Islet of Langerhans (tissue), 1 donor: Measurements from ENCODE around the gene NPTN.
A peak's percentile ranks its signal among the peaks of the same experiment; 100 is the strongest.
"Not testable (repeated sequence)": the region's sequence is repeated elsewhere in the genome, so short reads cannot be mapped to it uniquely, and the experiment has no call there.

Experiments
- FAIRE-seq: peaks from one replicate; lab custom pipeline; 2011; peaks lifted over from hg19 to GRCh38; lab: Jason Lieb, UNC

NPTN gene

GRCh38 chr15:73600413-73601335 lies 32.5 kb downstream of the NPTN start:
- FAIRE-seq = no peak

DNA sequence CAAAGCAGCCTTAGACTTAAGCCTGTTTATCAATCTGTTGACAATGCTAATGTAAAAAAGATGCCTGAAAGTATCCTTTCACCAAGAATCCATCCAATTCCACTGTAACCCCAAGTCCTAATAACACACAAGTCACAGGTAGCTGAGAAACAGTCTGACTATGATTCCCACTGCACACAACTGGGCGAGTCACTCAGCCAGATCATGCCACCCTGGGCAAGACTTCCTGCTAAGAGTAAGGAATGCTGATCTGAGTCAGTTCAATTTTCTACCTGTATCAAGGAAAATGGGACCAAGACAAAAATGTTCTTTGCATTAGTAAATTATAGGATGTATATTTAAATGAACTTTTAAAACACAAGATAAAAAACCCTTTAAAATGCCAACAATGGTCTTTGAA lies 33.3 kb downstream of the NPTN start:
- no peak for FAIRE-seq

DNA sequence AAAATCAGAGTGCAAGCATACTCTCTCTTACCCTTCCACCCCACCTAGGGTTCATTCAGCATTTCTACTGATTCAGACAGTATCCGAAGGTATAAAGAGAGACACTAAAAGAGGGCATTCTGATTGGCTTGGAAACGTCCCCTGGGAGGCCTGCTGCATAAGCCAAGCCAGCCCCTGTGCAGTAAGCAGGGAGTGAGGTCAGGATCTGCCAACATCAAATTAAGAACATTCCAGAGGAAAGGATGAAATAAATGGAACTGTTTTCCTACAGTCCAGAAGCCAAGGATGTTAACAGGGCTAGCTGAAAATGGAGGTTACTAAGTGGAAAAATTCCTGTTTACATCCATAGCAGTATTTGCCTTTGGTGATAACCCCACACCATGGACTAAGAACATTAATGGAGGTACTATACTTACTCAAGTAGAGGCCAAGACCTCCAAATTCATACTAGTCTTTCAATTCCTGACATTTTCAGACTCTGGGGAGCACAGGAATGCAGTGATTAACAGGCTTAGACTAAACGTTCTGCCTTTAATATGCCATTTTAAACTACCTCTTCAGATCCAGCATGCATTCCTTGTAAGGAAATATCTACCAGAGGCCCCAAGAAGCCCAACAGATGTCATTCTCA lies 34.5 kb downstream of the NPTN start:
- no peak for FAIRE-seq

DNA sequence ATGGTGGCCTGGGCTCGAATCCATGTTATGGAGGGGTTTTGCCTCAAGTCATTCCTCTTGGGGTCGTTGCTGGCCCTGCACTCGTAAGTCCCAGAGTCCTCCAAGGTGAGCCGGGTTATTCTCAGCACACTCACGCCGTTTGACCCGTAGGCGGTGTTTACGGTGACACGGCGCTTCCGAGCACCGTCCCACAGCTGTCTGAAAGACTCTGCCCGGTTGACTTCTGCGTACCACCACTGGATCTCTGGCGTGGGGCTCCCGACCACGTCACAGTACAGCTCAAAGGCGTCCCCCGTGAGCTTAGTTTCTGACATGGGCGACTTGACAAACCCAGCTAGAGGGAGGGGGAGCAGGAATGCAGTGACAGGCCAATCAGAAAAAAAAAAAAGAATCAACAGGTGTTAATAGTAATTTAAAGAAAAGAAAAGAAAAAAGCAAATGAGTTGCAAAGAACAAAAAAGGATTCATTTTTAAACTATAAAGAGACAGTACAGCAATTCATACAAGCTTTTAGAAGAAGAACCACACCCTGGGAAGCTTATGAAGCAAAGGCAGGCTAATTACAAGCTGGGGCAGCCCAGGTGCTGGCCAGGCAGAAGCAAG lies 36.1 kb downstream of the NPTN start:
- no peak for FAIRE-seq

- FAIRE-seq = no peak
These were observed 37.0 kb downstream of the NPTN start for GRCh38 chr15:73596174-73596573.

DNA sequence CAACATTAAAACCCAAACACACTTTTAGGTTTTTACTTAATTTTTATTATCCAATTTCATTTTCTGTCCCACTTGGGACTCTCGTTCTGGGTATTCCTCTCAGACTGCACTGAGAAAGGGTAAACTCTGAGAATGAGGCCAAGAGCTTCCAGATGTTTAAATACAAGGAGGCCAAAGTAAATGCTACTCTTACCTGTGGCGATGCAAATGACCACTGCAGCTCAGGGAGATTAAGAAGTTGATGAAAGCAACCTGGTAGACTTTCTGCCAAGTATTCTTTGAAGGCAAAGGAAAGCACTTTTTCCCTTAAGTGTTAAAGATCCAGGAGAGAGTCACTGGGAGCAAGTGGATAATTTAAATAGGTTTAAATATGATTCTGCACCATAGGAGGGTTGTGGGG lies 39.1 kb downstream of the NPTN start:
- no peak for FAIRE-seq

DNA sequence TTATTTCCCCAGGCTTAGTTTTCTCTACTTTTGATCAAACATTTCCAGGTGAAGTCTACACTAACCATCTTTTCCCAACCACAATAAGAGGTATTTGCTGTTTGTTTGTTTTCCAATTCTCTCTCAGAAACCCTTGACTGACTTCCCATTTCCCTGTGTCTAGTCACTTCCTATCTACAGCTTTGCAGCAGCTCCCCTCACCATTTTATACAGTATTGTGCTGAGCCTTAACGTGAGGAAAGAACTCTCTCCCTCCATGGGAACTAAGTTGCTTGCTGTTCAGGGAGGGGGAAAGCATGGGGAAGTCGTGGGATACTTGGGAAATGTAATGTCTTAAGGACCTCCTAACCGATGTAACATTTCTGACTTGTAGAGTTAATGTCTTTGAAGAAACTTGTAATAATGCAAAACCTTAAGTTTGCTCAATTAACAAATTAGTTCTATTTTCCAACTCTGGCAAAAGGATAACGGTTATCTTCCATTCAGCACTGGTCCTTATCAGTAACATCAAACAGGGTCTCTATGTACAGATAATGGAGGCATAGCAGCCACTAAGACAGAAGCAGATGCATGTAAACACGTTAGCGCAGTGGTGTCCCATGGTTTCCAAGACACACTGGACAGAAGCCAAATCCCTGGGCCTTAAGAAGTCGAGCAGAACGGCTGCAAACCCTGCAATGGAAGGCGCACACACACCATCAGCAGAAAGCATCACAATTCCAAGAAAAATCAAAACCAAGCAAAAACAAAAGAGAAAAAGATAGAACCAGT lies 39.7 kb downstream of the NPTN start:
- FAIRE-seq = peak; percentile 45

DNA sequence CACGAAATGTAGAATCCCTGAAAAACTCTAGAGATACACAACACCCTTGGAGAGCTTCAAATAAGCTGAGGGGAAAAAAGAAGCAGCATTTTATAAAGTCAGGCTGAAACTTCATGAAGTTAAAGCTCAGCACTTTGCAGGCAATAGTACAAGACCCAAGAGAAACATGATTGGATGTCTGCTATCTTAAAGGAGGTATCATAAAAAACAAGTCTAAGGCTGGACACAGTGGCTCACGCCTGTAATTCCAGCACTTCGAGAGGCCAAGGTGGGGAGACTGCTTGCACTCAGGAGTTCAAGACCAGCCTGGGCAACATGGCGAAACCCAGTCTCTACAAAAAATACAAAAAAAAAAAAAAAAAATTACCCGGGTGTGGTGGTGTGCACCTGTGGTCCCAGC lies 42.9 kb downstream of the NPTN start:
- no peak for FAIRE-seq

- FAIRE-seq = no peak
These were observed 43.4 kb downstream of the NPTN start for GRCh38 chr15:73589766-73590165.

DNA sequence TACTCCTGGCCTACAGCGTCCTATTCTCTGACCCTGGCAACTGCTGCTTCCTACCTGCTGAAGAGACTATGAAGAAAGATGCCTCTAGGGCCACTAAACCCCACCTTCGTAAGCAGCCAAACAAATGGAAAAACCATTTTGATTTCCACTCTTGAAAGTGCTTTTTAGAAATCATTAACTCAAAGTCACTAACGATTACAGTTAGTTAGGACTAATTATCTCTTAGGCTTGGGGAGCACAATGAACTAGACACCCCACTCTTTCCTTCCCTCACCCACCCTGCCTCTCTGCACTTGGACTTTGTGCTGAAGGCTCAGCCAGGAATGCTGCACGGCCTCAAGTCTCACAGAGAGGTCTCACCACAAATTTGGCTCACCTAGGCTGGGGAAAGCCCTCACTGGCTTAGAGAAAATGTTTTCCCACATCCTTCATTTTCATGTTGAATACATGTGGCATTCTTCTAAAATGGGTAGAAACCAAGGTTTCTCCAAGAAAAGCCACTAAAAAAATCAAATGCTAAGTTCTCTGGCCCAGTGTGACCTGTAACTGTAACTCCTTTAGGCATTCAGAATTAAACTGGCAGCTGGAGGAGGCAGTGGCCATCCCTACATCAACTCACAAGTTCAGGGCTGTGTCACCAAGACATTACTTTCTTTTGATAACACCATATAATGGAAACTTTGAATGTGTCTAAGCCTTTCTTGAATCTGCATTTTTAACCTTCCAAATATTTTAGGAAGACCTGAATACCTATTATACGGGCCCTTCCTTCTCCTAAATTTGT lies 47.1 kb downstream of the NPTN start:
- no peak for FAIRE-seq

- no peak for FAIRE-seq
These were observed 48.3 kb downstream of the NPTN start for GRCh38 chr15:73584699-73585420.

DNA sequence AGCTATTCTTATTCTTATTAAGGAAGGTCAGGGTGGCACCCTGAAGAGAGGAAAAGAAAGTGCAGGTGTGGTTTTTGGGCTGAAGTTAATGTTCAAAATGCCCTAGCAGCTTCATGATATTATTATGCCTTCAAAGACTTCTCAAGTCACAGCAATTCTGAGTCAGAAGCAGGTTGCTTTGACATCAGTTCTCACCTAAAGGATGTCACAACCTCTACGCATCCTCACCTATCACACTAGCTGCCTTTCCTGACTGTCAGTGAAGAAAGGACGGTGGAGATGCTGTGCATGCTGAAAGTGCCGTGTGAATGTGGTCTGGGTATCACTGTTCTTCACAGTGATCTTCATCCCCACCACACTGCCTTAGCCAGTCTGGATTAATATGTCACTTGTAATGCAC lies 49.6 kb downstream of the NPTN start:
- FAIRE-seq = no peak

GRCh38 chr15:73582851-73583379 lies 50.3 kb downstream of the NPTN start:
- FAIRE-seq = no peak

- no peak for FAIRE-seq
These were observed 55.2 kb downstream of the NPTN start for GRCh38 chr15:73578026-73578425.

DNA sequence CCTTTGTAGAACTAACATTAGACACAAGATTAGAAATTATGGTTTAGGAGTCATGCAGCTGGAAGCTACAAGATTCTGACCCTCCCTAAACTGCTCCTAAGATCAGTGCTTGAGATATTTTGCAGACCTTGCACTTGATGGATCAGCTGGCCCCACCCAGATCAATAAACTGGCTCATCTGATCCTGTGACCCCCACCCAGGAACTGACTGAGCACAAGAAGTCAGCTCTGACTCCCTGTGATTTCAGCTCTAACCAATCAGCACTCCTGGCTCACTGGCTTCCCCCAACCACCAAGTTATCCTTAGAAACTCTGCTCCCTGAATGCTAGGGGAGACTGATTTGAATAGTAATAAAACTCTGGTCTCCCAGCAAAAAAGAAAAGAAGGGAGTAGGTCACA lies 55.6 kb downstream of the NPTN start:
- not testable (repeated sequence) for FAIRE-seq

DNA sequence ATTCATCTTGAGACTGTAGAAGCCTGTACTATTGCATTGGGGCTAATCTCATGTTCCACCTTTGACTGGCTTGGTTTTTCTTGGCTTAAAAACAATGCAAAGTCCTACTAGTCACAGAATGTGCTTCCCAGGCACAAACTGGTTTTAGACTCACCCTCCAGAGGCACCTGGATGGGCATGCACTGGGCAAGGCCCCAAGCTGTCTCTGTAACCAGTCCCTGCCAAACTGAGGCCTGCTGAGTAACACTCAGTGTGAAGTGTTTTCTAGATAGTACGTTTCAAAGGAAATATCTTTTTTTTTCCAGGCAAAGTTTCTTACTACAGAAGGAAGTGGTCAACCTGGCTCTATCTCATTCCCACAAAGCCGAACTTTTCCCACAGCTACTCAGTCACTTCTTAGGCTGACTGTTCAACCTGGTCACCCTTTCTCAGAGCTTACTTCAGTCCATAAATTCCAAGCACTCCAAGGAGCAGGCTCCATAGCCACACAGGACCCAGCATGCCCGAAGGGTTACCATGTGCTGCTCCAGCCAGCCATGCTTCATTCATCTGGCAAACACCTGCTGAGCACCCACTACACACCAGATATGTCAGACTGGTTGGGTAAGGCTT lies 57.4 kb downstream of the NPTN start:
- FAIRE-seq = no peak

GRCh38 chr15:73573572-73573971 lies 59.6 kb downstream of the NPTN start:
- FAIRE-seq = no peak

DNA sequence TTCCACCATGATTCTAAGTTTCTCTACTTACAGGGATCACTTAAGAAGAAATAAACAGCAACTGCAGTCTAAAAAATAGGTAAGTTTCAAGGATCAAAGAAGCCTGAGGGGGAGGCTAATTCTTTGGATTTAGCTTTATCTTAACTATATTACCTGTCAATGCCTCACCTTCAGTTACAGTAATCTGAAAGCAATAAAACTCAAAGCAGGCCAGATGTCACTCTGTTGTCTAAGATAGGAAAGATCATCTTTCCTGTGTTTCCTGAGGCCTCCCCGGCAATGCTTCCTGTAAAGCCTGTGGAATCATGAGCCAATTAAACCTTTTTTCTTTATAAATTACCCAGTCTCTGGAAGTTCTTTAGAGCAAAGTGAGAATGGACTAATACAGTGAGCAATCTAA lies 60.2 kb downstream of the NPTN start:
- FAIRE-seq = no peak

DNA sequence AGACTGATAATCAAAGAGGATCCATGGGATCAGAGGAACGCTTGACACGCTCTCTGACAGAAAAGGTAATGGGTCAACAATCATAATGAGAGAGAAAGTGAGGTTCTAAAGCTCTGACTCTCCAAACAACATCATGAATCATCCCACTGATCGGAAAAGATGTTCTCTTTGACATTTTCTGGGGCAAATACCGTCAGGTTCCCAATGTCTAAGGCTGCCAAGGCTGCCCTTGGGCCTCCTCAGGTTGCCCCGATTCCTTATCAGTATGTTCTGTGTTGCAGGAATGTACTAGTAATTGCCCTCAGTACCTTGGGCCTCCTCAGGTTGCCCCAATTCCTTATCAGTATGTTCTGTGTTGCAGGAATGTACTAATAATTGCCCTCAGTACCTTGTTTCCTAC lies 60.9 kb downstream of the NPTN start:
- no peak for FAIRE-seq

DNA sequence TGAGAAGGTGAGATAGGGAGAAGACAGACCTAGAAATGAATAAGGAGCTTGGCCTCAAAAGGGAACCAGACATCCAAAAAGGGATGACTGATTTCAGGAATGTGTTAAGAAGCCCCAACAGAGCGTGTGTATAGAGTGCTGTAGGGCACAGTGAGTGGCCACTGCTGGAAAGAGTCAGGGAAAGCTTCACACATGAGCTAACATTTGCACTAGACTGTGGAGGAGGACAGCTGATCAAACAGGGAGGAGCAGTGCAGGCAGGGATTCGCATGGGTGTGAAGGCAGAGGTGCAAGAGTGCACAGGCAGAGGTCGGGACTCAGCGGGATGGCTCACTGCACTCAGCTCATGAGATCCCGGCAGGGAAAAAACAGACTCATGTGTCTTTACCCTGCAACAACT lies 61.8 kb downstream of the NPTN start:
- no peak for FAIRE-seq
